Measurements from ENCODE around the gene FUCA2.
A peak's percentile ranks its signal among the peaks of the same experiment; 100 is the strongest.
"Not testable (repeated sequence)": the region's sequence is repeated elsewhere in the genome, so short reads cannot be mapped to it uniquely, and the experiment has no call there.

FUCA2 gene

DNA sequence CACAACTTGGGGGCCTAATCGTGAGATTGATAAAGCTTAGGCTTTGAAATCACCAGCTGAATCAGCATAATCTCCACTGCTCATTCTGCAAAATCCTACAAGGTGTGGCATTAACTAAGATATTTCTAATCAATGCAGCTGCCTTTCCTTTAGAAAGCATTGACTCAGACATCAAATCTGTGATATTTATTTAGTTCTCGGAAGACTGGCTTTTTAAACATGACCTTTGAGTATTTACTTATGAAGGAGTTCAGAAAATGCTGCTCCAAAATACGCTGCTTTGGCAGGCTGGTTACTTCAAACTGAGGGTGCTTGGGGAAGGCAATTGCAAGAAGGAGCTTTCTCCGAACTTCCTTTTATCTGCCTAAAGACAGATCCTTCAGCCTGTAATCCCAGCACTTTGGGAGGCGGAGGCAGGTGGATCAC is 23.7 kb upstream of the FUCA2 start:
- DNase-seq = no peak

GRCh38 chr6:143531720-143532499 is 20.4 kb upstream of the FUCA2 start:
- no peak for DNase-seq

GRCh38 chr6:143529095-143529494 is 17.6 kb upstream of the FUCA2 start:
- DNase-seq = no peak

- DNase-seq = peak; percentile 45
Measured at GRCh38 chr6:143528164-143528811, 16.8 kb upstream of the FUCA2 start.

GRCh38 chr6:143527677-143528076 is 16.2 kb upstream of the FUCA2 start:
- no peak for DNase-seq

- peak; percentile 17 for DNase-seq
Measured at GRCh38 chr6:143525356-143525755, 13.8 kb upstream of the FUCA2 start.

DNA sequence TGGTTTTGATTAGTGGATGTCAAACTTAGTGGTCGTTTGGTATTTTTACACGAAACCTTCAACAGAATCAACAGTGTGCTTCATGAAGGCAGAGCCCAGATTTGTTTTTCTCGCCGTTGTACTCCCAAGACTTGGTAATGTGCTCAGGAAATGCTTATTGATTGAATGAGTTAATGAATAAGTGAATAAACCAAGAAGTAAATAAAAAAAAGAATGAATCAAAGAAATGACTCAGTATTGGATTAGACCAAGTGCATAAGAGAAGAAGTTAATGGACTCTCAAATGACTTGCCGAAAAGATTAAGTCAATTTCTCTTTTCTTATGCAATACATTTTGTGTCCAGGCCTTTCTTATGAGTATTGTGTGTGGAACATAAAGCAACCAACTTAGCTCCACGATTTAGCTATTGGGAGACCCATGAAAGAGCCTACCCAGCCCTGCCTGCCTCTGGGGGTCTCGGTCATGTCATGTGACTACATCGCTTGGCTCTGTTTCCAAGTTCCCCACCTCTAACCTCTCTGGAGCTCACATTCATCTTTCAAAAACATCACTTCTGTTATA is 10.6 kb upstream of the FUCA2 start:
- no peak for DNase-seq

- no peak for DNase-seq
Measured at GRCh38 chr6:143517447-143517773, 5.9 kb upstream of the FUCA2 start.

- peak; percentile 46 for DNase-seq
Measured at GRCh38 chr6:143516690-143517446, 5.3 kb upstream of the FUCA2 start.

GRCh38 chr6:143515766-143516355 is 4.3 kb upstream of the FUCA2 start:
- no peak for DNase-seq

GRCh38 chr6:143515061-143515760 is 3.7 kb upstream of the FUCA2 start:
- no peak for DNase-seq

GRCh38 chr6:143513410-143513809 is 1.9 kb upstream of the FUCA2 start:
- peak; percentile 39 for DNase-seq

DNA sequence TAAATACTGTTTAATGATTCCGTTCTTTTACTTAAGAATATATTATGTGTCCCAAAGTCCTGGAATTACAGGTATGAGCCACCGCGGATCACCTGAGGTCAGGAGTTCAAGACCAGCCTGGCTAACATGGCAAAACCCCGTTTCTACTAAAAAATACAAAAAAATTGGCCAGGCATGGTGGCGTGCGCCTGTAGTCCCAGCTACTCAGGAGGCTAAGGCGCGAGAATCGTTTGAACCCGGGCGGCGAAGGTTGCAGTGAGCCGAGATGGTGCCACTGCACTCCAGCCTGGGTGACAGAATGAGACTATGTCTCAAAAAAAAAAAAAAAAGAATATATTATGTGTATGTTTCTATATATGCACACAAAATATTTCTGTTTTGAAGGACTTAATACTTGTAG is 1.2 kb downstream of the FUCA2 start:
- DNase-seq = not testable (repeated sequence)

DNA sequence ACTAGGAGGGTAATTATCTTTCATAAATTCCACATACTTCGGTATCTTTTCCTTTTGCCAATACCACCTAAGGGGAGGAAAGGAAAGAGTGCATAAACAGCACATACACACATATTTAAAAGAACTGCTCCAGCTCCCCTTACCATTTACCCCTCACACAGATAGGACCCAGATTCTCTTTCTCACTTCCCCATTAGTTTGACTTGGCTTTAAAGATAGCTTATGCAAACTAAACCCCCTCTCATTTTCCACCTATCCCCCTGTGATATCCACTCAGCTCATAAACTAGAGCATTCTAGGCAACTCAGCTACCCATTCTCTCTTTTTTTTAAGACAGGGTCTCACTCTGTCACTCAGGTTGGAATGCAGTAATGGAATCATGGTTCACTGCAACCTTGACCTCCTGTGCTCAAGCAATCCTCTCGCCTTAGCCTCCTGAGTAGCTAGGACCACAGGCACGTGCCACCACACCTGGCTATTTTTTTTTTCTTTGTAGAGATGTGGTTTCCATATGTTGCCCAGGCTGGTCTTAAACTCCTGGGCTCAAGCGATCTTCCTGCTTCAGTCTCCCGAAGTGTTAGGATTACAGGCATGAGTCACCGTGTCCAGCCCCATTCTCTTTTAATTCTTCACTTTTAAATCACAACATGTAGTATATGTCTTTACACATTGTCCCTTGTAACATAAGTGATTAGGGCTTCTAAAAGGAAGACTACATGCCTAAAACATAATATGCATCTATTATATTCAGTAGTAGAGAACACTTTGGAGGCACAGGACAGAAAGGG is 4.0 kb downstream of the FUCA2 start:
- DNase-seq = no peak

- no peak for DNase-seq
Measured at GRCh38 chr6:143506620-143507019, 4.9 kb downstream of the FUCA2 start.

GRCh38 chr6:143506199-143506598 is 5.3 kb downstream of the FUCA2 start:
- no peak for DNase-seq

DNA sequence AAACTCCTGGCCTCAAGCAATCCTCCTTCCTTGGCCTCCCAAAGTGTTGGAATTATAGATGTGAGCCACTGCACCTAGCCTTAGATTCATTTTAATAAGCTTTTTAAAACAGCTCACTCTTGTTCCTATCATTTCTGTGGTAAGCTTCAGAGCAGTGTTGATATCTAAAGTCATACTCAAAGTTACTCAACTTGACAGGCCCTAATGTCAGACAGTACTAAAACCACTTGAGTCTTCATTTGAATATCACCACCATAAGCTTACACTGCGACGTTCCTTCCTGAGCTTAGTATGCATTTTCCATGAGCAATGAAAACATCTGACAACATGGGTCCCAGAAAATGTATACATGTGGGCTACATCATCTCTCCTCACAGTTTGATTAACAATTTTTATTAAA is 6.0 kb downstream of the FUCA2 start:
- no peak for DNase-seq

DNA sequence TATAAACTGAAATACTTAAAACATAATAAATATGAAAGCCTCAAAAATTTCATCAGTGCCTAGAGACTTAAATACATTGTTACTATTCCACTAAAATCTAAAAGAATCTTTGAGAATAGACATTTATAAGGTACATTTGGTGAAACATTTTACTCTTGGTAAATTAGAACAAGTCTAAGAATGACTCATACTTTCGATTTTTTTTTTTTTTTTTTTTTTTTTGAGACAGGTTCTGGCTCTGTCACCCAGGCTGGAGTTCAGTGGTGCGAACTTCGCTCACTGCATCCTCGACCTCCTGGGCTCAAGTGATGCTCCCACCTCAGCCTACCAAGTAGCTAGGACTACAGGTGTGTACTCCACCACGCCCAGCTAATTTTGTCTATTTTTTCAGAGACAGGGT is 6.4 kb downstream of the FUCA2 start:
- DNase-seq = no peak

DNA sequence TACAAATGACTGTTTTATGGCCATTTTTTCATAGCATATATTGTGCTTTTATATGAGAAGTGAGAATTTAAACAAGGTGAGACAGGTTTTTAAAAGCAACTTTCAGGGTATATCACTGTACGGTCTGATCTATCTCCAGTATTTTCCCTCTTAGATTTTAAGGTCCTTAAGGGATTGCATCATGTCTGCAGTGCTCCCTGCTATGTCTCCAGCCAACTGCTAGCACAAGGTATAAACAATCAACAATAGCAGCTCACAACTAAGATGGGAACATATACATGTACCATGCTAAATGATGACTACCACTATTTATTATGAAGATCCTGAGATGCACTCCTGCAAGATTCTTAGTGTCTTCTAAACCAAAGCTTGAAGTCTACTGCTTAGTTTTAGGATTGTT is 7.2 kb downstream of the FUCA2 start:
- no peak for DNase-seq

DNA sequence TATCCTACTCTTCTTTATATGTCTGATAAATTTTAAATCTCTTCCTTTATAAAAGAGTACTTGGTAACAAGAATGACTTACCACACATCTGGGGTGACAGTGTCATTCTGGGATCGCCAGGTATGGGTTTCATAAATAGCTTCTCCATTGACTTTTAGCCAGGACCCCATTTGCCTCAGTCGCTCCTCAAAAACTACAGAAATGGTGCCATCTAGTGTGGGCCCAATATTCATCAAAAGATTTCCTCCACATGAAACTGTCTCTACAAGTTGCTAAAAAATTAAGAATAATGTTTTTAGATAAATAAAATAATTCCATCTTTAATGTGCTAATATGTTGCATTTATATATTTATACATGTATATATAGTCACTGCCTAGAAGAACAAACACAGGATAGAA is 9.7 kb downstream of the FUCA2 start:
- no peak for DNase-seq

- DNase-seq = no peak
Measured at GRCh38 chr6:143498428-143498827, 13.1 kb downstream of the FUCA2 start.

GRCh38 chr6:143496974-143497373 is 14.5 kb downstream of the FUCA2 start:
- no peak for DNase-seq

Measured in suppressor macrophage treated with lipopolysaccharide for 4 hours (primary cell).